ENCODE data around the gene SDK1. TPM values are rescaled to one million over a fixed set of nuclear protein-coding genes. Genes with fewer than 3 reads are reported as not detected.

The SDK1 gene
- total RNA-seq, 4 donors from 2014 or later, result 7.5 to 35.0 (median 10.2) TPM

DNA sequence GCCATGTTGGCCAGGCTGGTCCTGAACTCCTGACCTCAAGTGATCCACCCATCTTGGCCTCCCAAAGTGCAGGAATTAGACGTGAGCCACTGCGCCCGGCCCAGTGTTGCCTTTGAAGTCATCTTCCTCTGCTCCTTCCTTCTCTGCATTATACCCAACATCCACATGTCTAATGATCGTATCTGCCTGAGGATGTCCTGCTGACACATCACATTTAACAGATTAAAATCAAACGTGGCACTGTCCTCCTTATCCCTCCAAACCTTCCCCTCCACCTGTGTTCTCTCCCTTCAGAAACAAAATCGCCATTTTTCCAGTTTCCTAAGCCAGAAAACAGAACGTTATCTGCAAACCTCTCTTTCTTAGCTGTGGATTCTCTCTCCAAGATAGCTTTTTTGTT, 8.4 kb upstream of the SDK1 start:
- no peak for TF ChIP-seq CTCF (IDR thresholded peaks at IDR 0.05; ENCODE audit: low read depth)

DNA sequence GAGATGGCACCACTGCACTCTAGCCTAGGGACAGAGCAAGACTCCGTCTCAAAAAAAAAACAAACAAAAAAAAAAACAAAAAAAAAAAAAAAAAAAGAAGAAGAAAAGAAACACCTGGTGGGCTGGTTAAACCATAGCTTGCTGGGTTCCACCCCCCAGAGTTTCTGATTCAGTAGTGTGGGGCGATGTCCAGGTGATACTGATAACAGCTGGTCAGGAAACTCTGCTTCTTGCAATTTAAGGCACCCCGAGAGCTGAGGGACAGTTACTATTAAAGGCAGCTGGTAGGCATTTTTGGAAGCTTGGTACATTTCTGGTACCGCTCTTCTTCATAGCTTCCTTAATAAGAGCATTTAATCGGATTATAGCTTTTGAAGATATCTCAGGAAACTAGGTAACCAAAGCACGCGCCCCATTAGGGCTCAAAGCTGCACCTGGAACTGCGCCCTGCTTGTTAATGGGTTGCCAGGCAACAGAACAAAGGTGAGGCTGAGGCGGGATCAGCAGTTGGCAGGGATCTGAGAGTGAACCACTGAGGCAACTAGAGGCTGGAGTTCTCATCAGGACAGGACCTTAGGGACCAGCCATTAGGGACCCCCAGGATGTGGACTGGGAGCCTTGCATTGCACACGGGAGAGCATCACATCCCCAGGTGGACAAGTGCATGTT, 6.5 kb upstream of the SDK1 start:
- TF ChIP-seq CTCF (IDR thresholded peaks at IDR 0.05; ENCODE audit: low read depth), result no peak

GRCh38 chr7:3297105-3297819, 3.8 kb upstream of the SDK1 start:
- no peak for TF ChIP-seq CTCF (IDR thresholded peaks at IDR 0.05; ENCODE audit: low read depth)

GRCh38 chr7:3300221-3300650, 816 bp upstream of the SDK1 start:
- no peak for TF ChIP-seq CTCF (IDR thresholded peaks at IDR 0.05; ENCODE audit: low read depth)

DNA sequence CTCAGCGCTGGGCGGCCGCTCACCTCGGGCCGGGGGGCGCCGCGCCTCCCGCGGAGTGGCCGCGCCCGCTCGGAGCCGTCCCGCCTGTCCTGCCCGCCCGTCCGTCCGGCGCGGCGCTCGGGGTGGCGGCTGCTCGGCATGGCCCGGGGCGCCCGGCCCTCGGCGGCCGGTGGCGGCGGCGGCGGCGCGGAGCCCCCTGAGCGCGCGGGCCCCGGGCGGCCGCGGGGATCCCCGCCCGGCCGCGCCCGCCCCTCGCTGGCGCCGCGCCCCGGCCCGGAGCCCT, 338 bp downstream of the SDK1 start:
- TF ChIP-seq CTCF (IDR thresholded peaks at IDR 0.05; ENCODE audit: low read depth), result no peak

DNA sequence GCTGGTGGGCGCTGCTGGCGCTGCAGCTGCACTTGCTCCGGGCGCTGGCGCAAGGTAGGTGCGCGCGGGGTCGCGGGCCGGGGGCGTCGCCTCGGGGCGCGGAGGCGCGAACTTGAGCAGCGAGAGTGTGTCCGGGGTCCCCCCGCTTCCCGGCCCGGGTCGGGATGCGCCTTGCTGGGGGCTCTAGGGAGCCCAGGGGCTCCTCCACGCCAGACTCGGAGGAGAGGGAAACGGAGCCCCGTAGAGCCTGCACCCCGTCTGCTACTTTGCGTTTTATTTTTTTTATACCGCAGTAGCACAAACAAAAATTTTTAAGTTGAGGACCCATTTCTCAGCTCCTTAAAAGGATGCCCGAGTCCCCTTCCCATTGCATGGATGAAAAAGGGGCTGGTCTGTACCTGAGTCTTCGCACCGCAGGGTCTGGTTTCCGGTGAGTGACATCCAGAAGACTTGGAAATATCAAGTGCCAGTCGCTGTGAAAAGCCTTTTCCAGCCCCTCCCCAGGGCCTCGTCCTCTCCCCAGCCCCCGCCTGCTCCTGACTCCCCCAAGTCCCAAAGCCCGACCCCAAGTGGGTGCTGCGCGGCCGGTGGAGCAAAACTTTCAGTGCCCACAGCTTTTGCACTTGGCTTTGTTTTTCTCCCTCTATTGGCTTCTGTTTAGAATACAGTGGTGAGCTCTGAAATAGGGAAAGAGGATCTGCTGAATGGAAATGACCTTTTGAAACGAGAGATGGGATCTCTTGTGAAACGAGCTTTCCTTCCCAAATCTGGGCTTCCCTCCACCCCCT, 973 bp downstream of the SDK1 start:
- no peak for TF ChIP-seq CTCF (IDR thresholded peaks at IDR 0.05; ENCODE audit: low read depth)

DNA sequence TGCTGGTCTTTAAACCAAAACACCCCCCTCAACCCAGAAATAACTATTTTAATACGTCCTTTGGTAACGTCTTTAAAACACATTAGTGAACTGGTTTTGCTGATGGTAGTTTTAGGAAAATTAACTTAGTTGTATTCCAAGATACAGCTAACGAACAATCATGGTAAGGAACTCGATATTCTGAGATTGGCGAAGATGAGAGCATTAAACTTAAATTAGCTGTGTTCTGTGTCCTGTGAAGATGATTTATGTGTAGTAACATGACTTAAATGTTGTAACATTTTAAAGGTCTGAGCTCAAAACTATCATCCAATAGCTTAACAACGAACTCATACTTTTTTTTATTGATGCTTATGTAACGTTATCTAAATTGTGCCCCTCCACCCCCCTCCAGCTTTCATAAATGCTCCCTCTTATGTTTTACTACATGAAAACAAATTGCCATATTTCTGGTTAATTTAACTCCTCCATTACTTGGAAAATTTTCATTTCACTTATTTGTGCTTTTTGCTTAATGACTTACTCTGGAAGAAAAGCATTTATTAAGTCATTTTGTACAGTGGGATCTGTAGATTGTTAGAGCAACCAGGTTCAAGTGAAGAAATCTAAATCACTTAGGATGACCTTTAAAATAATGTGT, 1.7 kb downstream of the SDK1 start:
- TF ChIP-seq CTCF (IDR thresholded peaks at IDR 0.05; ENCODE audit: low read depth), result no peak
